ENCODE results near the gene JUND.
A peak's percentile ranks its signal among the peaks of the same experiment; 100 is the strongest.

JUND gene

DNA sequence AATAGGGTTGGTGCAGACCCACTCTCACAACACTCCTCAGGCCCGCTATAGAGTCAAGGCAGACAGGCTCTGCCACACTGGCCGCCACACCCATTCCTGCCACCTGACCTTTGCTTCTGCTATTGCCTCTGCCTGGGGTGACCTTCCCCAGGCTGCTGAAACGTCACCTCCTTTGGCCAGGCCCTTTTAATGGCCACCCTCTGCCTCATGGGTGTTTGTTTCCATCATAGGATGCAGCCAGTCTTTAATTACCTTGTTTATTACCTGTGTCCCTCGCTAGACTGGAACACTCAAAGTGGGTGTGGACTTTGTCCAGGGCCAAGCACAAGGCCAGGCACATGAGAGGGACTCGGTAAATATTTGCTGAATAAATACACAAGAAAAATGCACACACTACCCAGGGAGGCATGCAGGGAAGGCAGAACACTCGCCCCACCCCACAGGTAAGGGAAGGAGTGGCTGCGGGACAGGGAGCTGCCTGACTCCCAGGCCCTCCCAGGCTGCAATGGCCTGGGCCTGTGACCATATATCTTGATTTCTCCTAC is 38.2 kb upstream of the JUND start:
- H3K36me3 ChIP-seq (ENCODE audit: control insufficient read depth, insufficient read depth, low read length), result peaks cover 23% of the 10 kb centered on the region
- no peak overlapping the region for H3K4me3 ChIP-seq (ENCODE audit: low read depth, low read length)
- H3K27ac ChIP-seq (ENCODE audit: low read depth, low read length), result no peak overlapping the region
- H3K9me3 ChIP-seq (ENCODE audit: control insufficient read depth, insufficient read depth, low read depth, low read length), result no peaks in the 10 kb centered on the region
- H3K9ac ChIP-seq (ENCODE audit: low read length), result no peak overlapping the region
- H3K4me1 ChIP-seq (ENCODE audit: control insufficient read depth, insufficient read depth, low read length), result peaks cover 20% of the 10 kb centered on the region
- no peaks in the 10 kb centered on the region for H3K27me3 ChIP-seq (ENCODE audit: control insufficient read depth, insufficient read depth, low read length)

DNA sequence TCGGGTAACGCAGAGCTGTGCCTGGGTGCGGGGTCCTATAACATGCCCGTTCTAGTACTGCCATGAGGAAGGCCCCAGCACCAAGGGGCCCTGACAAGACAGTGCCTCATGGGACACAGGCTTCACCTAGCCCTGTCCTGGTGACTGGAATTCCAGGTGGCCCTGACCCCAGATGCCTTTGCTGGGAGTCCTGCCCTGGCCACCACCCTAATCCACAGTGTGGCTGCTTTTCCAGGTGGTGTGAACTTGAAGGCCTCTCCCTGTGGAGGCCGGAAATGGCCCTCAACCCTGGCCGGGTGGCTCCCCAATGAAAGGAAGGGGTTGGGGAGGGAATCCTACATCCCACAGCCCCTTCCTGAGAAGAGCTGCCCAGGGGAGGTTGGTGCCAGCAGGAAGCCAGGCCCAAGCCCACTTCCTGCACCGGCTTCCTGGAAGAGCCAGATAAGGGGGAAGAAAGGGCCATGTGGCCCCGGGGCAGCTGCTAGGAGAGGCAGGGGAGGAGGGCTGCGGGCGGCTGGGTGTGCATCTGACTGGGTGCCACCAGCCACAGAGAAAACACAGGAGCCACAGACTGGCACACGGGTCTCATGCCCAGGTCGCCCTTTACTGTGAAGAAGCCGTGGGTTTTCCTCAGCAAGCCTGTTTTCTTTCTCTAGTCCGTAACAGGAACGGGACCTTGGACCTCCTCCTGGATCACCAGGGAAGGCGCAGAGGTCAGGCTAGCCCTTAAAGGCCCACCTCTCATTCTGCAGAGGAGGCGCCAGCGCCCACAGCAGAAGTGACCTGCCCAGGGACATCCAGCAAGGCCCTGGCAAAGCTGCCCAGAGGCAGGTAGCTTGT is 36.8 kb upstream of the JUND start:
- peak overlapping the region; percentile 22 for H3K9ac ChIP-seq (ENCODE audit: low read length)
- 0 out of 2 replicates have a peak overlapping the region, but pooled peaks have one; percentile 4 for H3K27ac ChIP-seq (ENCODE audit: low read depth, low read length)
- H3K27me3 ChIP-seq (ENCODE audit: control insufficient read depth, insufficient read depth, low read length), result no peaks in the 10 kb centered on the region
- no peaks in the 10 kb centered on the region for H3K9me3 ChIP-seq (ENCODE audit: control insufficient read depth, insufficient read depth, low read depth, low read length)
- H3K36me3 ChIP-seq (ENCODE audit: control insufficient read depth, insufficient read depth, low read length), result peaks cover 36% of the 10 kb centered on the region
- no peak overlapping the region for H3K4me3 ChIP-seq (ENCODE audit: low read depth, low read length)
- peaks cover 14% of the 10 kb centered on the region for H3K4me1 ChIP-seq (ENCODE audit: control insufficient read depth, insufficient read depth, low read length)

DNA sequence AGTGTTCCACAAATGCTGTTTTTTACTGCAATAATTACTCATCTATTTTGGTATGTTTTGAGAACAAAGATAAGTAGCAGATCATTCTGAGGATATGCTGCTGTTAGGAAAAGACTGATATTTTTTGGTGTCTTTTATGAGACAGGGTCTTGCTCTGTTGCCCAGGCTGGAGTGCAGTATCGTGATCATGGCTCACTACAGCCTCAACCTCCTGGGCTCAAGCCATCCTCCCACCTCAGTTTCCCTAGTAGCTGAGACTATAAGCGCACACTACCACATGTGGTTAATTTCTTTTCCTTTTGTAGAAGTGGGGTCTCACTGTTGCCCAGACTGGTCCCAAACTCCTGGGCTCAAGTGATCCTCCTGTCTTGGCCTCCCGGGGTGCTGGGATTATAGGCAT is 32.0 kb upstream of the JUND start:
- H3K4me1 ChIP-seq (ENCODE audit: control insufficient read depth, insufficient read depth, low read length), result peaks cover 1% of the 10 kb centered on the region; the same call in 1 of the 2 replicates
- H3K9ac ChIP-seq (ENCODE audit: low read length), result no peak overlapping the region
- peaks cover 73% of the 10 kb centered on the region for H3K36me3 ChIP-seq (ENCODE audit: control insufficient read depth, insufficient read depth, low read length)

DNA sequence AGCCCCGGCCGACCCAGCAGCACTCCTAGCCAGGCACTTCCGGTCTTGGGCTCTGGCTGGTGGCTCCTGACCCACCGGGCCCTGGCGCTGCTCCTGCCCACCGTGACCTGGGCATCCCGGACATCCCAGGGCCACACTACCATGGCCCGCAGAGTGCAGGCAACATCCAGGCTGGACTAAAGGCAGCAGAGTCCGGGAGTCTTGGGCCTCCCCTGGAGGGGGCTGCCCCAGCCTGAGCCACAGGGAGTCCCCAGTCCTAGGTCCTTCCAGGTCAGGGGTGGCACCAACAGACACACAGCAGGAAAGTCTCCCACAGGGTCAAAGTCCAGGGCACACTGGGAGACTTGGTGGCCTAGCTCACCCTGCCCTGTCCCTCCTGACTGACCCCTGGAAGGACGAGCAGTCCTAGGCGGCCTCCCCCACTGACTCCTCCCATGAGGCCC is 30.7 kb upstream of the JUND start:
- Histone ChIP-seq H3K27ac (ENCODE audit: low read depth, low read length) (no peak overlapping the region), H3K36me3 (ENCODE audit: control insufficient read depth, insufficient read depth, low read length) (peaks cover 85% of the 10 kb centered on the region), H3K27me3 (ENCODE audit: control insufficient read depth, insufficient read depth, low read length) (no peaks in the 10 kb centered on the region), H3K9me3 (ENCODE audit: control insufficient read depth, insufficient read depth, low read depth, low read length) (no peaks in the 10 kb centered on the region), H3K4me1 (ENCODE audit: control insufficient read depth, insufficient read depth, low read length) (no peaks in the 10 kb centered on the region), H3K9ac (ENCODE audit: low read length) (no peak overlapping the region), H3K4me3 (ENCODE audit: low read depth, low read length) (no peak overlapping the region)

More for the DNA sequence above, 32.0 kb upstream of the JUND start:
- H3K27ac ChIP-seq (ENCODE audit: low read depth, low read length), result no peak overlapping the region
- H3K9me3 ChIP-seq (ENCODE audit: control insufficient read depth, insufficient read depth, low read depth, low read length), result no peaks in the 10 kb centered on the region
- no peak overlapping the region for H3K4me3 ChIP-seq (ENCODE audit: low read depth, low read length)
- H3K27me3 ChIP-seq (ENCODE audit: control insufficient read depth, insufficient read depth, low read length), result no peaks in the 10 kb centered on the region

DNA sequence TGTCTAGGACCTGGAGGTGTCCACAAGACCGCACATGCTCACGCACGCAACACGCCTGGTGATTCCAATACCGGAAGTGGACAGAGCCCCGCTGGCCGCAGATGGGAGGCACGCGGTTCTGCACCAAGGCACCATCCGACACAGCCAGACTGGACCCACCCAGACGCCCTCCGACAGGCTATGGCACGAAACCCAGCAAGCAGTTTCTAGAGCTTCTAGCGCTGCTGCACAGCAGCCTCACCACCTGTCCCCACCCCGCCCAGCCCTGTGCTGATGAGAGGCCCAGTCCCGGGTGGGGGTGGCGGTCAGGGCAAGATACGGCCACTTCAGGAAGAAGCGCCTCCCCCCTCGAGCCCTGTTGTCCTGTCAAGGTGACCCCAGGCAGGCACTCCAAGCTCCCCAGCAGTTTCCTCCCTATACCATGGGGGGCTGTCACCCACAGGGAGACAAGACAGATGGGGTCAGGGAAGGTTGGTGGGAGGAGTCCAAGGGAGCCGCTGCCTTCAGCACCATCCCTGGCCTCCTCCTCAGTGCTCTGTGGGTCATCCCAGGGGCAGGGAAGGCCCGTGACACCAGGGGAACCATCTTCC is 30.2 kb upstream of the JUND start:
- H3K27ac ChIP-seq (ENCODE audit: low read depth, low read length), result no peak overlapping the region
- H3K27me3 ChIP-seq (ENCODE audit: control insufficient read depth, insufficient read depth, low read length), result no peaks in the 10 kb centered on the region
- peaks cover 90% of the 10 kb centered on the region for H3K36me3 ChIP-seq (ENCODE audit: control insufficient read depth, insufficient read depth, low read length)
- H3K9me3 ChIP-seq (ENCODE audit: control insufficient read depth, insufficient read depth, low read depth, low read length), result no peaks in the 10 kb centered on the region
- H3K9ac ChIP-seq (ENCODE audit: low read length), result no peak overlapping the region
- H3K4me1 ChIP-seq (ENCODE audit: control insufficient read depth, insufficient read depth, low read length), result no peaks in the 10 kb centered on the region
- no peak overlapping the region for H3K4me3 ChIP-seq (ENCODE audit: low read depth, low read length)

GRCh38 chr19:18310966-18311365 is 29.5 kb upstream of the JUND start:
- Histone ChIP-seq H3K9ac (ENCODE audit: low read length) (no peak overlapping the region), H3K9me3 (ENCODE audit: control insufficient read depth, insufficient read depth, low read depth, low read length) (no peaks in the 10 kb centered on the region), H3K4me3 (ENCODE audit: low read depth, low read length) (no peak overlapping the region), H3K27me3 (ENCODE audit: control insufficient read depth, insufficient read depth, low read length) (no peaks in the 10 kb centered on the region), H3K4me1 (ENCODE audit: control insufficient read depth, insufficient read depth, low read length) (no peaks in the 10 kb centered on the region), H3K36me3 (ENCODE audit: control insufficient read depth, insufficient read depth, low read length) (peaks cover 94% of the 10 kb centered on the region), H3K27ac (ENCODE audit: low read depth, low read length) (no peak overlapping the region)

DNA sequence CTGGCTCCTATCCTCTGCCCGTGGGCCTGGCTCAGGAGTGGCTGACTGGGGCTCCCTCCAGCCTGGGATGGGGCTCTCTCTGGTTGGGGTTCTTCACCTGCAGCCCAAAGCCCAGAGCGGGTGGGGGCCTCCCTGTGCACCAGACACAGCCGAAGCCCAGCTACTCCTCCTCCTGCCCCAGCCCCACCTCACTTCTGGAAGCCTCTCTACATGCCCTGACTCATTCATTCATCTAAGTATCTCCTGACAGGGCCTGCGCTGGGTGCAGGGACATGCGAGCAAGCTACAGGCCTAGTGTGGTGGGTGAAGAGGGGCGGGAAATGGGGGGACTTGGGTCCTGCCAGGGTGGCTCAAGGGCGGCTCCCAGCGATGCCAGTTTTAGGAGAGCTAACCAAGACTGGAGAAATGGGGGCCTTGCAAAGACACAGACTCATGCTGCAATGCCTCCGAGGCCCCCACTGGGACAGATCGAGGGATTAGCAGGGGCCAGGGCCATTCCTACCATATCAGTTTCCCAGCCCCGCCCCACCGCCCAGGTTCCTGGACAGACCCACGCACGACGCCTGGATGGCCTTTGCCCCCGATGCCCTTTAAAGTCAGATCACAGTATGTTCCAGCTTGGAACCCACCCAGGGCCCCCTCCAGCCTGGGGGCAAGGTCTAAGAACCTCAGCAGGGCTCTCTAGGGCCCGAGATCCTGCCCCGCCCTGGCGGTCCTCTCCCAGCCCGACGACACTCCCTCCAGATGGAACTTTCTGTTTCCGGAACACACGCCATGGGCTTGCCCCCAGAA is 28.9 kb upstream of the JUND start:
- H3K27ac ChIP-seq (ENCODE audit: low read depth, low read length), result no peak overlapping the region
- peaks cover 2% of the 10 kb centered on the region; the same call in 1 of the 2 replicates for H3K4me1 ChIP-seq (ENCODE audit: control insufficient read depth, insufficient read depth, low read length)
- H3K4me3 ChIP-seq (ENCODE audit: low read depth, low read length), result no peak overlapping the region
- peaks cover 89% of the 10 kb centered on the region for H3K36me3 ChIP-seq (ENCODE audit: control insufficient read depth, insufficient read depth, low read length)
- no peaks in the 10 kb centered on the region for H3K9me3 ChIP-seq (ENCODE audit: control insufficient read depth, insufficient read depth, low read depth, low read length)
- peak overlapping the region; percentile 10 for H3K9ac ChIP-seq (ENCODE audit: low read length)
- H3K27me3 ChIP-seq (ENCODE audit: control insufficient read depth, insufficient read depth, low read length), result no peaks in the 10 kb centered on the region

- Histone ChIP-seq H3K4me1 (ENCODE audit: control insufficient read depth, insufficient read depth, low read length) (peaks cover 9% of the 10 kb centered on the region), H3K4me3 (ENCODE audit: low read depth, low read length) (no peak overlapping the region), H3K9ac (ENCODE audit: low read length) (no peak overlapping the region), H3K9me3 (ENCODE audit: control insufficient read depth, insufficient read depth, low read depth, low read length) (no peaks in the 10 kb centered on the region), H3K36me3 (ENCODE audit: control insufficient read depth, insufficient read depth, low read length) (peaks cover 83% of the 10 kb centered on the region), H3K27ac (ENCODE audit: low read depth, low read length) (no peak overlapping the region), H3K27me3 (ENCODE audit: control insufficient read depth, insufficient read depth, low read length) (no peaks in the 10 kb centered on the region)
These were observed 28.2 kb upstream of the JUND start for GRCh38 chr19:18309525-18310064.

DNA sequence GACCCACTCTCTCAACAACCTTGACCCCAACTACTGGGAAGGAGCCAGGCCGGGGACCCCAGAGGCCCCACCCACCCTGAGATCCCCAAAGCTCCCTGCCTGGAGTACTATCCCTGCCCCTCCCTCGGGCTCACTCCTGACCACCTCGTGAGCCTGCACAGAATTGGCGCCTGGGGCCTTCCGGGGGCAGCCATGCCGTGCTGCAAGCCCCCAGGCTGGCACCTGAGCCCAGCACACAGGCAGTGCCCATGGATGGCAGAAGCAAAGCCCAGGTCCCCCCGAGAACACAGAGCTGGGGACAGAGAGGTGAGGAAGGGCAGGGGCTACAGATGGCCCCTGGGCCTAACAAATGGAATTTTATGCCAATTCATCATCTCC is 27.5 kb upstream of the JUND start:
- H3K27me3 ChIP-seq (ENCODE audit: control insufficient read depth, insufficient read depth, low read length), result no peaks in the 10 kb centered on the region
- no peak overlapping the region for H3K4me3 ChIP-seq (ENCODE audit: low read depth, low read length)
- peaks cover 76% of the 10 kb centered on the region for H3K36me3 ChIP-seq (ENCODE audit: control insufficient read depth, insufficient read depth, low read length)
- no peak overlapping the region for H3K9ac ChIP-seq (ENCODE audit: low read length)
- H3K27ac ChIP-seq (ENCODE audit: low read depth, low read length), result no peak overlapping the region
- peaks cover 15% of the 10 kb centered on the region for H3K4me1 ChIP-seq (ENCODE audit: control insufficient read depth, insufficient read depth, low read length)
- H3K9me3 ChIP-seq (ENCODE audit: control insufficient read depth, insufficient read depth, low read depth, low read length), result no peaks in the 10 kb centered on the region

DNA sequence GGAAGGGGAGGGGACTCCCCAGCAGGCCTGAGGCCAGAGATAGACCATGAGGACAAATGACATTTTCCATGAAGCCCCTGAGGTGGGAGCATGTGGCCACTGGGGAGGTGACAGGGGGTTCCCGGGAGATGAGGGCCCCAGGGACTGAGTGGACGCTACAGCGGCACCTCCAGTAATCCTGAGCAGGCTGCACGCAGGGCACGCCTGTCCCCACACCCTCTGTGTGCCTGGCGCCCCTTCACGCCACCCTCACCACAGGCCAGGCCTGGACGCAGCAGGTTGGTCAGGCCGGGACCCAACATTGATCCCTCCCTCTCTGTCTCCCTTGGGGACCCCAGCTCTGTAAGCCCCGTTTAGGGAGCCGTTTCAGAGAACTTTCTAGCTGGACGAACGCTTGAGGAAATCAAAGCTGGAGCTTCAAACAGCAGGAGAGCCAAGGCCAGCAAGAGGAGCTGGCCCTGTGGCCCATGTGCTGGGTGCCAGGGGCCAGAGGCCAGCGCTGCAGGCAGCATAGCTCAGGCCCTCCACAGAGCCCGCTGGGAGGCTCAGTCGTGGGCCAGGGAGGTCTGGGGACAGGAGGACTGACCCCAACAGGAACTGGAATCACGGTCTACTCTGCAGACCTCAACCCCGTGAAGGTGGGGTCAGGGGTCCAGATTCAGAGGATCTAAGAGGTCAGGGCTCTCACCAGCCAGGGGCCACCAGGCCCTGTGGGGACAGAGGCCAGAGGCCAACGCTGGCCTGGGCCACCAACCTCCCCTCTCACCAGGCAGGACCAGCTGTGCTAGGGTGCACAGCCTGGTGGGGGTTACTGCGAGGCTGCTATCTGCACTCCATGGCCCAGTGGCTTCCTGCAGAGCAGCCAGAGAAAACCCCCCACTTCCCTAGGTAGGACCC is 26.9 kb upstream of the JUND start:
- Histone ChIP-seq H3K36me3 (ENCODE audit: control insufficient read depth, insufficient read depth, low read length) (peaks cover 71% of the 10 kb centered on the region), H3K9me3 (ENCODE audit: control insufficient read depth, insufficient read depth, low read depth, low read length) (no peaks in the 10 kb centered on the region), H3K9ac (ENCODE audit: low read length) (no peak overlapping the region), H3K27me3 (ENCODE audit: control insufficient read depth, insufficient read depth, low read length) (no peaks in the 10 kb centered on the region), H3K27ac (ENCODE audit: low read depth, low read length) (no peak overlapping the region), H3K4me1 (ENCODE audit: control insufficient read depth, insufficient read depth, low read length) (peaks cover 21% of the 10 kb centered on the region), H3K4me3 (ENCODE audit: low read depth, low read length) (no peak overlapping the region)

All from HUES6 (cell line).